Activated CD4-positive, alpha-beta T cell treated with anti-CD3 and anti-CD28 coated beads for 36 hours (primary cell): Measurements from ENCODE around the gene ASPSCR1. TPM values are rescaled to one million over a fixed set of nuclear protein-coding genes. Genes with fewer than 3 reads are reported as not detected.

Experiments used
- ATAC-seq: fragments of 200-7000 bp; cut with Tn5 transposase; one replicate; pipeline ENCODE4 v1.10.0; 2021; ENCODE audit warnings: mild to moderate bottlenecking, moderate library complexity
- CTCF ChIA-PET: fragments of 350-600 bp; sonication (Branson Sonifier 250); formaldehyde crosslinking; loops from one replicate; lab custom pipeline; 2021; ENCODE audit warnings: antibody characterized with exemption; lab: Charles Lee
- POLR2A ChIA-PET: fragments of 350-600 bp; sonication (Branson Sonifier 250); formaldehyde crosslinking; loops from one replicate; lab custom pipeline; 2021; ENCODE audit warnings: antibody characterized with exemption, inconsistent platforms; lab: Charles Lee
- DNase-seq: peaks from one replicate; pipeline ENCODE4 v3.0.0-alpha.2; 2020
- H3K27ac Mint-ChIP-seq: one replicate; pipeline ENCODE4 v1.8.0; 2021; ENCODE audit warnings: mixed read lengths
- H3K27me3 Mint-ChIP-seq: one replicate; pipeline ENCODE4 v1.8.0; 2021; ENCODE audit warnings: mixed read lengths
- H3K36me3 Mint-ChIP-seq: one replicate; pipeline ENCODE4 v1.8.0; 2021; ENCODE audit warnings: low read depth, mixed read lengths
- H3K4me1 Mint-ChIP-seq: one replicate; pipeline ENCODE4 v1.8.0; 2021; ENCODE audit warnings: mixed read lengths
- H3K4me3 Mint-ChIP-seq: one replicate; pipeline ENCODE4 v1.8.0; 2021; ENCODE audit warnings: mild to moderate bottlenecking, moderate library complexity, mixed read lengths
- H3K9me3 Mint-ChIP-seq: one replicate; pipeline ENCODE4 v1.8.0; 2021; ENCODE audit warnings: low read depth, mixed read lengths
- intact Hi-C, 2 experiments: fragments of 100-400 bp; cut with DNase I in 1 of 2; cut with micrococcal nuclease in 1 of 2; formaldehyde crosslinking; loops; one replicate each; pipeline versions ENCODE4 v1.14.2 to v1.15.1; 2022 to 2024; cut with DNase I, micrococcal nuclease
- total RNA-seq, 2 experiments: library from RNA; stranded (reverse); gene quantifications; one replicate each; pipeline ENCODE4 v1.2.3, GENCODE V29; 2021

ASPSCR1 gene
- total RNA-seq, 2 experiments from 2014 or later, result 23.3 to 26.5 TPM

GRCh38 chr17:82050761-82051641 lies 73.6 kb downstream of the ASPSCR1 start:
- Mint-ChIP-seq H3K27ac (peak overlapping the region; percentile 73), H3K9me3 (no peaks in the 10 kb centered on the region), H3K36me3 (peaks cover 10% of the 10 kb centered on the region), H3K4me1 (peaks cover 21% of the 10 kb centered on the region), H3K27me3 (no peaks in the 10 kb centered on the region), H3K4me3 (peak overlapping the region; percentile 82)
- ATAC-seq (no peak), DNase-seq (peak; percentile 16)
- ChIA-PET CTCF (interaction anchor here (0.6 kb wide), 1 partner anchor 31 kb away, joined by 3 read pairs; no protein-coding TSS in a partner anchor), POLR2A (no interaction called here)
- intact Hi-C loops, result loop anchor here in 1 of 2 experiments (1.0 kb wide), 4 partner anchors 14 to 47 kb away; partner anchors contain the start of genes DCXR, DUS1L, FASN and LRRC45

- peak; percentile 91 for ATAC-seq
- Mint-ChIP-seq H3K4me1 (peaks cover 21% of the 10 kb centered on the region), H3K27me3 (no peaks in the 10 kb centered on the region), H3K9me3 (no peaks in the 10 kb centered on the region), H3K36me3 (peaks cover 9% of the 10 kb centered on the region), H3K27ac (peak within 1 kb of the TSS; percentile 73), H3K4me3 (peak within 1 kb of the TSS; percentile 82)
- ChIA-PET POLR2A (interaction anchor here (0.7 to 1.4 kb wide), 2 partner anchors 46 to 200 kb away, joined by 3 to 5 read pairs; partner anchors contain the start of gene FASN), CTCF (no interaction called here)
- intact Hi-C loops, result loop anchor here (1.0 to 2.0 kb wide), 5 partner anchors 13 to 46 kb away; partner anchors contain the start of genes DCXR (in 1 of the 2), DUS1L (in 1 of the 2), FASN (in 1 of the 2) and LRRC45 (in 1 of the 2)
- peak; percentile 90 for DNase-seq
Measured at GRCh38 chr17:82051776-82052637, 74.6 kb downstream of the ASPSCR1 start, which contains the start of the genes GPS1 and RFNG. TSS of gene GPS1 (plus strand) at chr17:82051898. CDS start at chr17:82051932, 34 bp downstream. TSS of gene RFNG (minus strand) at chr17:82051811. CDS start at chr17:82051766, 45 bp downstream.

GRCh38 chr17:82052638-82053059 lies 75.2 kb downstream of the ASPSCR1 start:
- Mint-ChIP-seq H3K9me3 (no peaks in the 10 kb centered on the region), H3K4me3 (peak overlapping the region; percentile 79), H3K27ac (no peak overlapping the region), H3K27me3 (no peaks in the 10 kb centered on the region), H3K36me3 (peaks cover 7% of the 10 kb centered on the region), H3K4me1 (peaks cover 21% of the 10 kb centered on the region)
- POLR2A ChIA-PET, result interaction anchor here (0.7 to 1.4 kb wide), 2 partner anchors 45 to 200 kb away, joined by 3 to 5 read pairs; partner anchors contain the start of gene FASN
- CTCF ChIA-PET, result no interaction called here
- DNase-seq, result peak; percentile 5
- intact Hi-C loops, result loop anchor here in 1 of 2 experiments (2.0 kb wide), 1 partner anchor 14 kb away; no protein-coding TSS in a partner anchor
- ATAC-seq, result no peak

- ChIA-PET POLR2A (no interaction called here), CTCF (no interaction called here)
- ATAC-seq, result no peak
Measured at GRCh38 chr17:82053130-82053529, 75.7 kb downstream of the ASPSCR1 start.

GRCh38 chr17:82053556-82054263 lies 76.3 kb downstream of the ASPSCR1 start:
- Mint-ChIP-seq H3K36me3 (peaks cover 6% of the 10 kb centered on the region), H3K27me3 (no peaks in the 10 kb centered on the region), H3K4me1 (peaks cover 21% of the 10 kb centered on the region), H3K9me3 (no peaks in the 10 kb centered on the region), H3K27ac (no peak overlapping the region), H3K4me3 (peak overlapping the region; percentile 79)
- ChIA-PET CTCF (no interaction called here), POLR2A (interaction anchor here (0.5 kb wide), 1 partner anchor 299 kb away, joined by 3 read pairs; no protein-coding TSS in a partner anchor)
- DNase-seq (peak; percentile 4), ATAC-seq (no peak)
- intact Hi-C loops, result loop anchor here in 1 of 2 experiments (2.0 kb wide), 1 partner anchor 13 kb away; no protein-coding TSS in a partner anchor

More at GRCh38 chr17:82053130-82053529, 75.7 kb downstream of the ASPSCR1 start:
- H3K27ac Mint-ChIP-seq, result no peak overlapping the region
- H3K4me3 Mint-ChIP-seq, result peak overlapping the region; percentile 79
- H3K36me3 Mint-ChIP-seq, result peaks cover 5% of the 10 kb centered on the region
- H3K9me3 Mint-ChIP-seq, result no peaks in the 10 kb centered on the region
- no peaks in the 10 kb centered on the region for H3K27me3 Mint-ChIP-seq
- DNase-seq, result no peak
- H3K4me1 Mint-ChIP-seq, result peaks cover 21% of the 10 kb centered on the region
- intact Hi-C loops, result loop anchor here in 1 of 2 experiments (2.0 kb wide), 1 partner anchor 14 kb away; no protein-coding TSS in a partner anchor

GRCh38 chr17:82054351-82055022 lies 77.1 kb downstream of the ASPSCR1 start:
- no peak overlapping the region for H3K4me3 Mint-ChIP-seq

GRCh38 chr17:82055023-82055964 lies 77.9 kb downstream of the ASPSCR1 start:
- Mint-ChIP-seq H3K4me1 (peaks cover 18% of the 10 kb centered on the region), H3K4me3 (no peak overlapping the region)
- POLR2A ChIA-PET, result no interaction called here

More at GRCh38 chr17:82054351-82055022, 77.1 kb downstream of the ASPSCR1 start:
- peaks cover 8% of the 10 kb centered on the region for H3K36me3 Mint-ChIP-seq
- POLR2A ChIA-PET, result no interaction called here
- no peak for ATAC-seq
- intact Hi-C loops, result no loop called here
- H3K27ac Mint-ChIP-seq, result no peak overlapping the region
- H3K27me3 Mint-ChIP-seq, result no peaks in the 10 kb centered on the region
- H3K9me3 Mint-ChIP-seq, result no peaks in the 10 kb centered on the region
- peak; percentile 4 for DNase-seq
- CTCF ChIA-PET, result interaction anchor here (1.4 kb wide), 1 partner anchor 17 kb away, joined by 5 read pairs; the partner anchor contains the start of gene DCXR
- H3K4me1 Mint-ChIP-seq, result peaks cover 21% of the 10 kb centered on the region

GRCh38 chr17:82055965-82056728 lies 78.7 kb downstream of the ASPSCR1 start:
- Mint-ChIP-seq H3K4me3 (no peak overlapping the region), H3K27ac (no peak overlapping the region), H3K9me3 (no peaks in the 10 kb centered on the region), H3K36me3 (peaks cover 9% of the 10 kb centered on the region), H3K4me1 (peaks cover 12% of the 10 kb centered on the region), H3K27me3 (no peaks in the 10 kb centered on the region)
- ChIA-PET POLR2A (no interaction called here), CTCF (interaction anchor here (1.1 to 1.4 kb wide), 2 partner anchors 18 to 19 kb away, joined by 4 to 5 read pairs; partner anchors contain the start of gene DCXR)
- intact Hi-C loops, result no loop called here
- DNase-seq (peak; percentile 4), ATAC-seq (no peak)

More at GRCh38 chr17:82055023-82055964, 77.9 kb downstream of the ASPSCR1 start:
- ATAC-seq, result no peak
- Mint-ChIP-seq H3K36me3 (peaks cover 8% of the 10 kb centered on the region), H3K9me3 (no peaks in the 10 kb centered on the region), H3K27ac (no peak overlapping the region), H3K27me3 (no peaks in the 10 kb centered on the region)
- CTCF ChIA-PET, result interaction anchor here (1.4 kb wide), 1 partner anchor 18 kb away, joined by 5 read pairs; the partner anchor contains the start of gene DCXR
- DNase-seq, result peak; percentile 3
- intact Hi-C loops, result no loop called here
